ENCODE data around the gene PPDPF.

Gene PPDPF

DNA sequence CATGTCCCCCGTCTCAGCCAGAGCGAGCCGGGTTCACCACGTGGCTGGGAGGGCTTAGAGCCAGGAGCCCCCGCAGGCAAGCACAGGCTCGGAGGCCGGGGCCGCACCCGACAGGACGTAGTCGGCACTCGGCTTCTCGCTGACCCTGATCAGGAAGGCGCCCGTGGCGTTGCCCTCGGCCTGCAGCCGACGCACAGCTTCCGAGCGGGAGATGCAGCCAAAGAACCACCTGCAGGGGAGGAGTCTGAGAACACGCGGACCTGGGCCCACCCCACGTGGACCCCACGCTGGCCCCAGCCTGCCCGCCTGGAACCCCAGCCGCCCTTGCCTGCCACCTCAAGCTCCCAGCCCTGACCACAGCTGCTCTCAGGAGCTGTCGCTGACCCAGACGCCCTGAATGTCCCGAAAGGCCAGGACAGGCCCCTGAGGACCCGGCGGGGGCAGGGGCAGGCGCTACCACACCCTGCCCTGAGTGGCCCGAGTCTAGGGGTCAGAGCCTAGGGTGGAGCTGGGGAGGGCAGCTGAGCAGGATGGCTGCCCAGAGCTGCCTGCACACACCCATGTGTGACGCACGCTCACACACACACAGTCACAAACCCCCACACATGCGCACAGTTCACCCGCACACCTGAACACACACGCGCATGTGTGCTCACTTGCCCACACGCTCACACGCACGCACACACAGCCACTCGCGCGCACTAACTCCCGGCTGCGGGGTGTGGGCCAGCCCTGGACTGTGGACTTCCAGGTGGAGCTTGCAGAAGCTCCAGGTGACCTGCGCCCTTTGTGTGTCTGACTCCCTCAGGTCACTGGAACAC is 14.5 kb downstream of the PPDPF start:
- in situ Hi-C loops (cut with HindIII; ENCODE audit: low sequenced_read_pairs): no loop called here

DNA sequence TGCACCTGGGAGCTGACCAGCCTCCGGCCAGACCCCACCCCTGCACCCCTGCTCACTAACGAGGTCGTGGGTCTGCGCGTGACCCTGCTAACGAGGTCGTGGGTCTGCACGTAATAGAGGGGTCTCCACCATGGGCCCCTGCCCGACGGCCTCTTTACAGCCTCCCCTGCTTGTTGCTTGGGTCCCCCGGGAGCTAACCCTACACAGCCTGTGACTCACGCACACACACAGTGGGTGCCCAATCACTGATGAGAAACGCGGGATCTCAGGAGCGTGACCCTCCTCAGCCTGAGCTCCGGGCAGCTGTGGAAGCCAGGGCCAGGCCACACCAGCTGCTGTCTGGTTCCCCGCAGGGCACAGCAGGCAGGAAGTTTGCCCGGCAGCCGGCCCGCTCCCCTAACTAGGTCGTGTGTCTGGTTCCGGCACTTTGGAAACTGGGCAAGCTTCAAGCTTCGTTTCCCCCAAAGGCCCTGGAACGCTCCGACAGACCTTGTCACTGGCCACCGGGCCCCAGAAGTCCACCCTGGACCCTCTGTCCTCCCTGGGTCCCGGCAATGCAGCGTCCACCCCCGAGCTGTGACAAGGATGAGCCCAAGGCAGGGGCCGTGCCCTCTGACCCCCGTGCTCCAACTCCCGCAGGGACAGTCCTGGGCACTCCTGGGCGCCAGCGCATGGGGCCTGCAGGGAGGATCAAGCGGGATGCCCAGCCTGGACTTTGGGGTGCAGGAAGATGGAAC is 15.8 kb downstream of the PPDPF start:
- in situ Hi-C loops (cut with HindIII; ENCODE audit: low sequenced_read_pairs): no loop called here

DNA sequence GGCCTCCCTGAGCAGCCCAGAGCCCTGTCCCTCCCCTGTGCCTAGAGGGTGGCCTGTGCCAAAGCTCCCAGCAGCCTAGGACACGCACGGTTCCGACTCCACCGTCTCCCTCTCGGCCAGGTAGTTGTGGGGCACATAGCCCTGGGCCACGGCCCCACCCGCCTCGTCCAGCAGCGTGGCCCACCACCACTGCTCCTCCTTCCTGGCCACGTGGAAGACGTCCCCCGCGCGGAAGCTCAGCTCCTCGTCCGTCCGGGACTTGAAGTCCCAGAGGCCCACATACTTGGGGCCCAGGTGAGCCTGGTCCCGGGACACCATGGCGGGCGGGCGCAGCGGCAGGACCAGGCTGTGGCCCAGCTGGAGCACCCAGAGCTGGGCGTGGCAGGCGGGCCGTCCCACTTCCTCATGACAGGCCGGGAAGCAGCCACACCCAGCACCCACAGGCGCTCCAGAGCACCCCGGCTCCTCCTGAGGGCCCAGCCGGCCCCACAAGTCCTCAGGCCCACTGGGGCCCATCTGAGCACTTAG is 16.5 kb downstream of the PPDPF start, which contains the start of gene PTK6:
Gene PTK6 (minus strand): TSS at position 380 of the 528 bp plus-strand sequence. CDS start 62 bp downstream, at position 318.
- in situ Hi-C loops (cut with HindIII; ENCODE audit: low sequenced_read_pairs): no loop called here

DNA sequence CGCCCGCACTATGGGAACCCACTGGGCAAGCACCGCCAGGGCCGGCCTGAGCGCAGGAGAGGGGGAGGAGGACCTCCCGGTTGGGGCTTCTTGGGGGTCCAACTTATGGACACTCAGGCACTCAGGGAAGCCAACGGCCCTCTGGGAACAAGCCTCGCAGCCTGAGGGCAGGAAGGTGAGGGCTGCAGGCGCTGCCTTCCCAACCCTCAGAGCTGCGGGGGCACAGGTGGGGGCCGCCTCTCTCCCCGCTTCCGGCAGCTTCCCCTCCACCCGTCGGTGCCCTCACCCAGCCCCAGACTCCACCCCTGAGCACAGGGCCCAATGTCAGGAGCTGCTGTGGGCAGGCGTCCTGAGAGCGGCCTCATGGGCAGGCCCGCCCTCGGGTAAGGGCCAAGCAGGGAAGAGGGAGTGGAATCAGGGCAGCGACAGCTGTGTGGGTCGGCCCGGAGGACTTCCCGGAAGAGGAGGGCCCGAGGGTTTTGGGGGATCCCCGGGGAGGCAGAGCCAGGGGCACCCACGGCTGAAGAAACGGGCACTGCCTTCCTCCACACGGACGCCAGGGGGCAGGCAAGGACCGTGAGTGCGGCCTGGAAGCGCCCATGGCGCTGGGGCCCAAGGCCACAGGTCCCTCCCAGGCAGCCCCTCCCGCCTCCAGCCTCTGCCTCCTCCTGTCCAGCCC is 17.1 kb downstream of the PPDPF start:
- in situ Hi-C loops (cut with HindIII; ENCODE audit: low sequenced_read_pairs): no loop called here

DNA sequence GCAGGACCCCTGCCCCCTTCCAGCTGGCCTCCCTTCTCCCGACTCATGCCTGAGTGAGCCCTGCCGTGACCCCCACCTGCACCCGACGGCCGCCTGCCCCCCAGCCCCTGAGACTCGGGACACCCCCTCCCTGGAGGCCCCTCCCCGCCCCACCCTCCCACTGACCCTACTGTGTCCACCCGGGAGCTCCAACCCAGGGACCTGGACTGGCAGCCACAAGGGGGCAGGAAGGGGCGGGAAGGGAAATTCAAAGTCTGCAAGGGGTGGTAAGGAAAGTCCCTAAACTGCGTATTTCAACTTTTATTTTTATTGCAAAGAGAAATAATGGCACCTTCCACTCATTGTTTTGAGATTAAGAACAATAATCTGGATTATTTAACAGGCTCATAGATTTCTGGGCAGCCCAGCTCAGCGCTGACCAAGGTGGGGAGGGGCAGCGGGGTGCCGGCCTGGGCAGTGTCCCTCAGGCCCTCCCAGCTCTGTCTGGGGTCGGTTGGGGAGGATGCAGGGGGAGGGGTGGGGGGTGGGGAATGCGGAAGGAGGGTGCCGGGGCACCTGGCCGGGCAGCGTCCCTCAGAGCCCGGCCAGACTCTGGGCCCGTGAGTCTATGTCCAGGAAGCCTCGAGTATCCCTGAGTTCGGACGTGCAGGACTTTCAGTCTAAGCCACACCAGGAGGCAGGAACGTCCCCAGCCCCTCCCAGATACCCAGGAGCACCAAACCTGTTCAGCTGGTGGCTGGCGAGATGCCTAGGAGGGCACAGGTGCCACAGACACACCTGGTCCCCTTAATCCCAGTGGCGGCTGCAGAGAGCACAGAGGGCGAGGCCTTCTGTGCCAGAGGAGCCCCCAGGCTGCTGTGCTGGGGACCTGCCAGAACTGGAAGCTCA is 17.9 kb downstream of the PPDPF start:
- in situ Hi-C loops (cut with HindIII; ENCODE audit: low sequenced_read_pairs): no loop called here

DNA sequence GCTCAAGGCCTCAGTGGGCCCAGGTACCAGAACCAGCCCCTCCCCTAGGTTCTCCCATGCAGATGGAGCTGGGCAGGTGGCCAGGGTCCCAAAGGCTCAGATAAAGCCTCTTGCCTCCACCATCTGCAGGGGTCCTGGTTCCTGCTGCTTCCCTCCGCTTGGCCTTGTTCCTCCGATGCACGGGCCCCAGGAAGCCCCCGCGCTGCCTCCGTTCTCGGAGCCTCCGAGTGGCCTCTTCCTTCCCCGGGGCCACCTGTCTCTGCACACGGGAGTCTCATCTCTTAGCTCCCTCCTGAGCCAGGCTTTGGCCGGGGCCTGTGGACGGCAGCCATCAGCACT is 18.5 kb downstream of the PPDPF start:
- in situ Hi-C loops (cut with HindIII; ENCODE audit: low sequenced_read_pairs): no loop called here

DNA sequence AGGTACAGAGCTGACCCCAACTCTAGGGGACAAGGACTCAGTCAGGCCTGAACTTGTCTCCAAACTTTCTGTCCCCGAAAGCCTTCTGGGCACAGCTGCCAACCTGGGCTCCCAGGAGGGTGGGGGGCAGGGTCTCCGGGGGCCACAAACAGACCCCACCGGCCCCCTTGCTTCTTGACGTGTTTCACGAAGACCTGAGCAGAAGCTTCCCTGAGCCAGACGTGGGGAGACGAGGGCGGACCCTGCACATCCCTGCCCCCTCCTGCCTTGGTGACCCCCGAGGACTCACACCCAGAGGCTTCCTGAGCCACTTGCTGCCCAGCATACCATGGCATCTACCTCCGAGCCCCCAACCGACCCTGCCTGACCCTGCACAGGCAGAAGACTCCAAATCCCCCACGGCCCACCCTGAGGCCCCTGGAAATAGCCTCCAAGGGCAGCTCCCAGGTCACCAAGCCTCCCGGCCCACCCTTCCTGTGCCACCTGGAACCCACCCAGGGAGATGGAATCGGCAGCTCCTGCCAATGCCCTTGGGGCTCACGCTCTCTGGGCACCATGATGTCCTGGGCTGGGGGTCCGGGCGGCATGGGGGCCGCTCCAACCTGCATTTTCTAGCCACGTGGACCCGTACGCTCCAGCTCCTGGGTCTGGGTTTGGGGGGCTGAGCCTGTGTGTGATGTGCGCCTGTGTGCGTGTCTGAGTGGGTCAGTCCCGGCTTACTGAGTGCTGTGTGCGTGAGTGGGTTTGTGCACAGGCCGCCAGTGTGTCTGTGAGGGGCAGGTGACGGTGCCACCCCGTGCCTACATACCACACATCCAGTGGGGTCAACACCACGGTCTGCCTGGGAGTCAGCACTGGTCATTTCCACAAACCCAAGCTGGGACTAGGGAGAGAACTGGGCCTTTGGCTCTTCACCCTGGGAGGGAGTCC is 19.1 kb downstream of the PPDPF start:
- in situ Hi-C loops (cut with HindIII; ENCODE audit: low sequenced_read_pairs): no loop called here

DNA sequence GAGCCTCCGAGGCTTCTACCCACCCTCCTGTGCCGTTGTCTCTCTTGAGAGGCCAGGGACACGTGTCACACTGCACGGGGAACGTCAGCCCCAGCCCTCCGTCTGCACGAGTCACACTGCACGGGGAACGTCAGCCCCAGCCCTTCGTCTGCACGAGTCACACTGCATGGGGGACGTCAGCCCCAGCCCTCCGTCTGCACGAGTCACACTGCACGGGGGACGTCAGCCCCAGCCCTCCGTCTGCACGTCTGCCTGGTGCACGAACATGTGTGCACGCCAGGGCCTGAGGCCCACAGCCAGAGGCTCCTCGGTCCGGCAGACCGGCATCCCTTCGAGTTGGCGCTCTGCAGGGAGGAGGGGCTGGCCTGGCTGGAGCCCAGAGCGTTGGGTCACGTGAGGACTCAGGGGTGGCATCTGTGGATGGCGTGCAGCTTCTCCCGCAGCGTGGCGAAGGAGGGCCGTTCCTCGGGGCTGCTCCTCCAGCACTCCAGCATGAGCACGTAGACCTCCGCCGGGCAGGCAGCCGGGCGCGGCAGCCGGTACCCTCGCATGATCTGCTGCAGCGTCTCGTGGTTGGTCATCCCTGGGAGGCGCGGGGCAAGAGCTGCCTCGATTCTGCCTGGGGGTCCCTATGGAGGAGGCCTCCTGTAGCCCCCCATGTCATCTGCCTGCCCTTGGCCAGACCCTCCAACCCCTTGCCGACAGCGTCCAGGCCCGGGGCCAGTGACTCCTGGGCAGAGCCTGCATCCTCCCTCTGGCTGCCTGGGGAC is 20.0 kb downstream of the PPDPF start:
- in situ Hi-C loops (cut with HindIII; ENCODE audit: low sequenced_read_pairs): no loop called here

DNA sequence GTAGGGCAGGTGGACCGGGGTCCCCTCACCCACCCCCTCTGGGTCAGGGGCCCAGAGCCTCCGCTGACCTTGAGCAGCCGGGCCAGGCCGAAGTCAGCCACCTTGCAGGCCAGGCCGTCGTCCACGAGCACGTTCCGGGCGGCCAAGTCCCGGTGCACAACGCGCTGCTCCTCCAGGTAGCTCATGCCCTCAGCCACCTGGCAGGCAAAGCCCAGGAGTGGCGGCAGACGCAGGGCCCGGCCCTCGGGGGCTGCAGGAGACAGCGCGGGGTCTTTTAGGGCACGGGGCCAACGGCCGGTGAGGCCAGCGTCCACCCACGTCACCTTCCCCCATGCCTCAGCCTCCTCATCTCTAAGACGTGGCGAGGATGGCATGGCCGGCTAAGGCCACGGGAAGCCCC is 20.8 kb downstream of the PPDPF start:
- in situ Hi-C loops (cut with HindIII; ENCODE audit: low sequenced_read_pairs): no loop called here

DNA sequence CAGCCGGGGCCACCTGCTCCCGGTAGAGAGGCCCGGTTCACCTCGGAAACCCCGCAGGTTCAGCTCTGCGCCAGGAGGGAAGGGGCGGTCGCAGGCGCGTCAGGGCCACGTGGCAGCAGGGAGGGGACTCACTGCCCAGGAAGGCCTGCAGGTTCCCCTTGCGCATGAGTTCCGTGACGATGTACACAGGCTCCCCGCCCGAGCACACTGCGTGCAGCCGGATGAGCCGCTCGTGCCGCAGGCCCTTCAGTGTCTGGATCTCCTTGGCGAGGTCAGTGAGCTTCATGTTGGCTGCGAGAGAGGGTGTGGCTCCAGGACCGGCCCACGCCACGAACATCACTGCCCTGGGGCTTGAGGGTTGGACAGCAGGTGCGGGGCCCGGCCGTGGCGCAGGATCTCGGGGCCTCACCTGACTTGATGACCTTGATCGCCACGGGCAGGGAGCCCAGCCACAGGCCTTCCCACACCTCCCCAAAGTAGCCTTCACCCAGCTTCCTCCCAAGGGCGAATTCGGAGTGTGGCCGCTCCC is 21.5 kb downstream of the PPDPF start:
- in situ Hi-C loops (cut with HindIII; ENCODE audit: low sequenced_read_pairs): no loop called here

DNA sequence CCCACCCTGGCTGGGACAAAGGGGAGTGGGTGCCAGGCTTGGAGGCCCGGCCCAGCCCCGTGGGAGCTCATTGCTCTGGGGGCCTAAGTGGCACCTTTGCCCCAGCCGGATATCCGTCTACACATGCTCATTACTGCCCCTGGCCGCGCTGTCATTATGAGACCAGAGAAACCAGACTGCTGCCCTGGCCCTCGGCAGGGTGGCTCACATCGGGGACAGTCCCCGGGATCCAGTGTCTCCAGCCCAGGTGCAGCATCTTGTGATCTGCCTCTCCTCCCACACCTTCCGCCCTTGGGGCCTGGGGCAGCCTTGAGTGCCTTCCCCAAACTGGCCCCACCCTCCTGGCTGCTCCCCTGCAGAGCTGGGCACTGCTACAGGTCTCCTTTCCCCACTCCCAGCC is 22.1 kb downstream of the PPDPF start:
- in situ Hi-C loops (cut with HindIII; ENCODE audit: low sequenced_read_pairs): no loop called here

DNA sequence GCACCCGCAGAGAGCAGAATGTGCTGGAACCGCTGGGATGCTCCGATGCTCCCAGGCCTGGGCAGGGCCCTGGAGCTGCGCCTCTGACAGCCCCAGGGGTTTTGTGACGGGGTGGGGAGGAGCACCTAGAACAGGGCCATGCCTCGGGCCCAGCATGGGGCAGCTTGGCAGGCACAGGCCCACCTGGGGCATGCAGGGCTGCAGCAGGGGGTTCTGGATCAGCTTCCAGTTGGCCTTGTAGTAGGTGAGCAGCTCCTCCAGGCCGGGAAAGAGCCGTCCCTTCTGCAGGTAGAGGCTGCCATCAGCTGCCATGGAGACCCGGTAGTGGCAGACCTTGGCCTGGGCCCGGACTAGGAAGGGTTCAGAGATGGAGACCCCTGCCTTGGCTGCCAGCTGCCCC is 22.6 kb downstream of the PPDPF start:
- in situ Hi-C loops (cut with HindIII; ENCODE audit: low sequenced_read_pairs): no loop called here

DNA sequence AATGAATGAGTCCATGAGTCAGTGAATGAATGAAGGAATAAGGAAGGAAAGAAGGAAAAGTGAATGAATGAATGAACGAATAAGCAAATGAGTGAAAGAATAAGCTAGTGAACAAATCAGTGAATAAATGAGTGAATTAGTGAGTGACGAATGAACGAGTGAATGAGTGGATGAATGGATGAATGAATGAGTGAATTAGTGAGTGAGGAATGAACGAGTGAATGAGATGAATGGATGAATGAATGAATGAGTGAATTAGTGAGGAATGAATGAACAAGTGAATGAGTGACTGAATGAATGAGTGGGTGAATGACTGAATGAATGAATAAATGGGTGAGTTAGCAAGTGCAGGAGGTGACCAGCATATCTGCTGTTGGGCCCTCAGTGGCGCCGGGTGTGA is 23.2 kb downstream of the PPDPF start:
- in situ Hi-C loops (cut with HindIII; ENCODE audit: low sequenced_read_pairs): no loop called here

DNA sequence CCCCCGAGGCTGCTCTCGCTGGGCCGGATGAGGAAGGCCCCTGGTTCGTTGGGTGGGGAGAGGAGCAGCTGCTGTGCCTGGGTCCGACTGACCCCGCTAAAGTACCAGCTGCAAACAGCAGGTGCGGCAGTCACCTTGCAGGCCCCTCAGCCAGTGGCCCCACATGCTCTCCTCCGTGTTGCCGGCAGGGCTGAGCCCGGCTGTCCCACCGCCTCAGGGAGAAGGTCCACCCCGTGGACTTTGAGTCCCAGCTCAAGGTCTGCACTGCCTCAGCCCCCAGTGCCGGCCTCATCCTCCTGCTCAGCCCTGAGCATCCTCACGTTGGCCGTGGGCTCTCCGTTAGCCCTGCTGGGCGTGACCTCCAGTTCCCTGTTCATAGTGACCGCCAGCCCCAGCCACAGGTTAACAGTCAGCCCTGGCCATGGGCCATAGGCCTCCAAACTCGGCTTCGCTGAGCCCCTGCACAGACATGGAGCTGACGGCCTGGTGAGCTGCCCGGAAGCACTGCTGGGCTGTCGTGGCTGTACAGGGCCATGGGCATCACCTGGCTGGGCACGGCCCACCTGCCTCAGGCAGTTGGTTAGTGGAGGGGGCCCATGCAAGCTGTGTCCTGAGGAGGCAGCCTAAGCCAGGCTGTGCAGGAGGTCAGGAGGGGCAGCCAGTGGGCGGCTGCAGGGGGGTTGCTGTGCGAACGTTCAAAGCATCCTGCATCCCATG is 23.8 kb downstream of the PPDPF start:
- in situ Hi-C loops (cut with HindIII; ENCODE audit: low sequenced_read_pairs): no loop called here

DNA sequence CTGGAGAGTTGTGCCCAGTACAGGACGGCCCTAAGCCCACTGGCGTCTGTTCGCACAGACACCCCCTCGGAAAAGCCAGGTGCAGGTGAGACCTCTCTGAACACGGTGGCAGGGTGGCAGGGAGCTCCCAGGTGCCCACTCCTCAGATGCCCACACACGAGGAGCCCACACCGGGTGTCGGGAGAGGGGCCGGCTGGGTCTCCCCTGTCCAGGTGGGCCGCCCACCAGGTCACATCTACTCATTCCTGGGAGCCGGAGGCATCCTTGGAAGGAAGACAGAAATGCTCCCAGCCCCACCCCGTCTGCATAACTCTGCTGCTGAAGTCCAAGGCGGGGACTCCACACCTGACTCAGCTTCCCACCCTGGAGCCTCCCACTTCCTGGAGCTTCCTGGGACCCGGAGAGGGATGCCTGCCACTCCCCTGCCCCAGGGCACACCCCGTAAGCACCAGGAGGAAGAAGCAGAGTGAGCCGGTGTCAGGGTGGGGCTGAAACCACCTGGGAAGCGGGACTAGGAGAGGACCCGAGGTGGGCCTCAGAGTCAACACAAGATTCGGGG is 24.5 kb downstream of the PPDPF start:
- in situ Hi-C loops (cut with HindIII; ENCODE audit: low sequenced_read_pairs): no loop called here

DNA sequence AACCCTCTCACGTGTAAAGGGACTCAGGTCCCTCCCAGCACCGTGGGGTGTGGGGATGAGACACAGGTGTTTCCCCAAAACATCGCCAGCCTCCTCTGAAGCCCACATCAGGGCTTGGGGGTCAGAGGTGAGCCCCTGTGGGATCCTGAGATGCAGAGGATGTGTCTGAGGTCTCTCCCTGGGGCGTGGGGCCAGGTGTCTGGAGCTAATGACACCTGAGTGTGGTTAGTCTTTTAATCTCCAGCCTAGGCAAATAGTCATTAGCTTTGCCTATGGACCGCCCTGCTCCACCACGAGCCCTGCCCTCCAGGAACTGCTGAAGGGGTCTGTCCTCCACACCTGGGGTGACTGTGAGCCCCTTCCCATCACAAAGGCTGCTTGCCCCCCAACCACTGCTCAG is 25.2 kb downstream of the PPDPF start:
- in situ Hi-C loops (cut with HindIII; ENCODE audit: low sequenced_read_pairs): no loop called here

DNA sequence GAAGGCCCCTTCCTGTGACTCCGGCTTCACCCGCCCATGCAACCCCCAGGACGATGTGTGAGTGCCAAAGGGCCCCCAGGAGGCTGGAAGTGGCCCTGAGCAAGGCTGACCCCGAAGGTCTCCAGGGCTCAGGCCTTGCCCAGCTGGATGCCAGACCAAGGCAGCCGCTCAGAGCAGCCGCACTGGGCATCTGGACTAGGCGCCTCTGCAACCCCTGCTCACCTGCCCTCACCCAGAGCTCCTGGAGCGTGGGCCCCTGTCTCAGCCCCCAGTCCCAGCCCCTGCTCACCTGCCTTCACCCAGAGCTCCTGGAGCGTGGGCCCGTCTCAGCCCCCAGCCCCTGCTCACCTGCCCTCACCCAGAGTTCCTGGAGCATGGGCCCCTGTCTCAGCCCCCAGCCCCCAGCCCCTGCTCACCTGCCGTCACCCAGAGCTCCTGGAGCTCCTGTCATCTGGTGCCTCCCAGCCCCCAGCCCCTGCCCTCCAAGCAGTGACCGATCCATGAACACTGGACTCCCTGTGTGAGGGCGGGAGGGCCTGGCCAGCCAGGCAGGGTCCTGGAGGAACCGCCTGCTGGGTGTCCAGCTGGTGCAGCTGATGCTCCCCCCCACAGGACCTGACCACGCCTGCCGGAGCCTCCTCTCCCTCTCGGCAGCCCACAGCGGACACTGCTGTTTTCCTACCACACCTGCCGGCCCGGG is 25.8 kb downstream of the PPDPF start:
- in situ Hi-C loops (cut with HindIII; ENCODE audit: low sequenced_read_pairs): no loop called here

All from DLD1 (cell line).